Thyroid gland (tissue), 4 donors: ENCODE data around the gene COL25A1. TPM values are rescaled to one million over a fixed set of nuclear protein-coding genes. Genes with fewer than 3 reads are reported as not detected.

ENCODE experiments used
- DNase-seq, 2 donors: peaks; one replicate each; pipeline ENCODE4 v3.0.0-alpha.2; 2019
- H3K27ac ChIP-seq, 3 donors: fragments of 200-600 bp; sonication (generic); 1 replicate in 2 of 3; 2 replicates in 1 of 3; pipeline ENCODE4 v1.5.1; 2016 to 2019; ENCODE audit warnings: mild to moderate bottlenecking in 1 of 3, moderate library complexity in 1 of 3
- H3K27me3 ChIP-seq: fragments of 200-600 bp; sonication (generic); one replicate; pipeline ENCODE4 v1.5.1; 2019
- H3K36me3 ChIP-seq, 2 donors: fragments of 200-600 bp; sonication (generic); one replicate each; pipeline ENCODE4 v1.5.1; 2016 to 2019
- H3K4me1 ChIP-seq, 2 donors: fragments of 200-600 bp; sonication (generic); one replicate each; pipeline ENCODE4 v1.5.1; 2017 to 2019
- H3K4me3 ChIP-seq, 3 donors: fragments of 200-600 bp; sonication (generic); replicated peaks in 1 of 3; 1 replicate in 2 of 3; 2 replicates in 1 of 3; pipeline ENCODE4 v1.5.1; 2016; ENCODE audit warnings: mild to moderate bottlenecking in 1 of 3
- H3K9me3 ChIP-seq: fragments of 200-600 bp; sonication (generic); one replicate; pipeline ENCODE4 v1.5.1; 2017
- CTCF ChIP-seq, 6 experiments: fragments of 200-600 bp in 3 of 6; fragments of 450-650 bp in 3 of 6; sonication (generic) in 3 of 6; IDR thresholded peaks; one replicate each; pipeline ENCODE4 v1.5.1; 2016 to 2019; ENCODE audit warnings: antibody characterized with exemption in 6 of 6, mild to moderate bottlenecking in 2 of 6, inconsistent platforms in 1 of 6, moderate library complexity in 1 of 6
- POLR2A ChIP-seq, 2 donors: fragments of 450-650 bp; IDR thresholded peaks; one replicate each; pipeline ENCODE4 v1.6.1; 2017; ENCODE audit warnings: antibody characterized with exemption in 2 of 2, mild to moderate bottlenecking in 2 of 2, moderate library complexity in 1 of 2
- WGBS, 2 donors: methylation state at CpG; one replicate each; pipeline ENCODE4 v1.1.5; 2017; 5-methylcytosine and 5-hydroxymethylcytosine counted together
- intact Hi-C: fragments of 100-400 bp; cut with DNase I; formaldehyde crosslinking; loops from one replicate; pipeline ENCODE4 v1.15.1; 2023
- total RNA-seq, 4 donors: library from RNA; depleted of rRNA; stranded (reverse); fragments of >200 nt; gene quantifications; one replicate each; pipeline ENCODE4 v1.2.3, GENCODE V29; 2016

Gene COL25A1
- total RNA-seq, 4 donors from 2014 or later: 5.5 to 21.0 (median 7.1) TPM

- H3K9me3 ChIP-seq: no peaks in the 10 kb centered on the region
- no peaks in the 10 kb centered on the region for H3K27me3 ChIP-seq
- H3K4me3 ChIP-seq: no peak overlapping the region
- DNase-seq: no peak
- no peak overlapping the region for H3K27ac ChIP-seq
- no peaks in the 10 kb centered on the region for H3K4me1 ChIP-seq
- intact Hi-C loops: no loop called here
- H3K36me3 ChIP-seq: no peaks in the 10 kb centered on the region
- 50 to 62% methylated on average over 1 of the region's 1 CpG for WGBS, 2 donors
- no peak for TF ChIP-seq CTCF (IDR thresholded peaks at IDR 0.05)
- TF ChIP-seq POLR2A (IDR thresholded peaks at IDR 0.05): no peak
These were observed 292.5 kb downstream of the COL25A1 start for GRCh38 chr4:109009909-109010308.

GRCh38 chr4:109007976-109008375 is 294.5 kb downstream of the COL25A1 start:
- H3K36me3 ChIP-seq: no peaks in the 10 kb centered on the region
- H3K27me3 ChIP-seq: no peaks in the 10 kb centered on the region
- intact Hi-C loops: no loop called here
- no peaks in the 10 kb centered on the region for H3K9me3 ChIP-seq
- 92 to 96% methylated on average over 2 of the region's 2 CpGs for WGBS, 2 donors
- H3K4me1 ChIP-seq: no peaks in the 10 kb centered on the region
- DNase-seq: no peak
- TF ChIP-seq CTCF (IDR thresholded peaks at IDR 0.05) (no peak), POLR2A (IDR thresholded peaks at IDR 0.05) (no peak)
- no peak overlapping the region for H3K27ac ChIP-seq
- no peak overlapping the region for H3K4me3 ChIP-seq

- no peak overlapping the region for H3K27ac ChIP-seq
- H3K9me3 ChIP-seq: no peaks in the 10 kb centered on the region
- H3K27me3 ChIP-seq: no peaks in the 10 kb centered on the region
- H3K4me1 ChIP-seq: no peaks in the 10 kb centered on the region
- 78 to 88% methylated on average over 1 of the region's 1 CpG for WGBS, 2 donors
- H3K36me3 ChIP-seq: no peaks in the 10 kb centered on the region
- TF ChIP-seq CTCF (IDR thresholded peaks at IDR 0.05) (no peak), POLR2A (IDR thresholded peaks at IDR 0.05) (no peak)
- no peak for DNase-seq
- intact Hi-C loops: no loop called here
- no peak overlapping the region for H3K4me3 ChIP-seq
These were observed 296.9 kb downstream of the COL25A1 start for GRCh38 chr4:109005523-109005922.

GRCh38 chr4:109004418-109004817 is 298.0 kb downstream of the COL25A1 start:
- DNase-seq: no peak
- Histone ChIP-seq H3K36me3 (no peaks in the 10 kb centered on the region), H3K9me3 (no peaks in the 10 kb centered on the region), H3K27me3 (no peaks in the 10 kb centered on the region), H3K27ac (no peak overlapping the region), H3K4me1 (no peaks in the 10 kb centered on the region), H3K4me3 (no peak overlapping the region)
- 83 to 85% methylated on average over 4 of the region's 4 CpGs for WGBS, 2 donors
- TF ChIP-seq CTCF (IDR thresholded peaks at IDR 0.05) (no peak), POLR2A (IDR thresholded peaks at IDR 0.05) (no peak)
- intact Hi-C loops: no loop called here

- WGBS, 2 donors: 90 to 94% methylated on average over 2 of the region's 2 CpGs
- DNase-seq: no peak
- Histone ChIP-seq H3K27ac (no peak overlapping the region), H3K27me3 (no peaks in the 10 kb centered on the region), H3K4me3 (no peak overlapping the region), H3K36me3 (no peaks in the 10 kb centered on the region), H3K9me3 (no peaks in the 10 kb centered on the region), H3K4me1 (no peaks in the 10 kb centered on the region)
- intact Hi-C loops: no loop called here
- TF ChIP-seq CTCF (IDR thresholded peaks at IDR 0.05) (no peak), POLR2A (IDR thresholded peaks at IDR 0.05) (no peak)
These were observed 298.5 kb downstream of the COL25A1 start for GRCh38 chr4:109003964-109004363.
